ENCODE data around the gene POGZ. TPM values are rescaled to one million over a fixed set of nuclear protein-coding genes. Genes with fewer than 3 reads are reported as not detected.

Gene POGZ
- total RNA-seq, 4 donors from 2014 or later, result 25.8 to 68.2 (median 47.3) TPM

GRCh38 chr1:151502859-151503780 lies 43.8 kb upstream of the POGZ start:
- no peak overlapping the region for H3K27ac ChIP-seq
- H3K36me3 ChIP-seq, result no peaks in the 10 kb centered on the region
- H3K9me3 ChIP-seq, result no peaks in the 10 kb centered on the region
- no peak overlapping the region for H3K4me3 ChIP-seq
- 55 to 69% methylated on average over 6 of the region's 7 CpGs for WGBS, 2 donors (ENCODE audit: low coverage in 1 of 2)
- TF ChIP-seq EP300 (IDR thresholded peaks at IDR 0.05) (no peak), POLR2A (IDR thresholded peaks at IDR 0.05) (no peak)
- H3K4me1 ChIP-seq, result no peaks in the 10 kb centered on the region
- no peaks in the 10 kb centered on the region for H3K27me3 ChIP-seq
- no peak for ATAC-seq

GRCh38 chr1:151502035-151502700 lies 42.9 kb upstream of the POGZ start:
- no peak for ATAC-seq
- Histone ChIP-seq H3K36me3 (no peaks in the 10 kb centered on the region), H3K9me3 (no peaks in the 10 kb centered on the region), H3K27me3 (no peaks in the 10 kb centered on the region), H3K27ac (no peak overlapping the region), H3K4me1 (no peaks in the 10 kb centered on the region), H3K4me3 (no peak overlapping the region)
- 55 to 62% methylated on average over 4 to 5 of the region's 5 CpGs for WGBS, 2 donors (ENCODE audit: low coverage in 1 of 2)
- no peak for TF ChIP-seq CTCF (IDR thresholded peaks at IDR 0.05)
- no peak for TF ChIP-seq POLR2A (IDR thresholded peaks at IDR 0.05)
- TF ChIP-seq POLR2AphosphoS5 (IDR thresholded peaks at IDR 0.05), result no peak
- no peak for TF ChIP-seq EP300 (IDR thresholded peaks at IDR 0.05)

GRCh38 chr1:151501474-151501873 lies 42.2 kb upstream of the POGZ start:
- WGBS, 2 donors (ENCODE audit: low coverage in 1 of 2), result 43 to 87% methylated on average over 4 to 10 of the region's 10 CpGs
- H3K4me3 ChIP-seq, result no peak overlapping the region
- H3K36me3 ChIP-seq, result no peaks in the 10 kb centered on the region
- no peaks in the 10 kb centered on the region for H3K27me3 ChIP-seq
- H3K9me3 ChIP-seq, result no peaks in the 10 kb centered on the region
- no peak overlapping the region for H3K27ac ChIP-seq
- TF ChIP-seq CTCF (IDR thresholded peaks at IDR 0.05), result no peak
- TF ChIP-seq EP300 (IDR thresholded peaks at IDR 0.05), result no peak
- TF ChIP-seq POLR2A (IDR thresholded peaks at IDR 0.05), result no peak
- TF ChIP-seq POLR2AphosphoS5 (IDR thresholded peaks at IDR 0.05), result no peak
- ATAC-seq, result no peak
- H3K4me1 ChIP-seq, result no peaks in the 10 kb centered on the region

GRCh38 chr1:151499930-151500329 lies 40.6 kb upstream of the POGZ start:
- TF ChIP-seq EP300 (IDR thresholded peaks at IDR 0.05) (no peak), POLR2A (IDR thresholded peaks at IDR 0.05) (no peak), POLR2AphosphoS5 (IDR thresholded peaks at IDR 0.05) (no peak), CTCF (IDR thresholded peaks at IDR 0.05) (no peak)
- no peak overlapping the region for H3K4me3 ChIP-seq
- H3K27ac ChIP-seq, result no peak overlapping the region
- ATAC-seq, result no peak
- peaks cover 0 to 4% (median 0%) of the 10 kb centered on the region in 3 donors for H3K4me1 ChIP-seq
- no peaks in the 10 kb centered on the region for H3K9me3 ChIP-seq
- WGBS, 2 donors (ENCODE audit: low coverage in 1 of 2), result 80% methylated on average over 1 of the region's 1 CpG; no CpG with 5 or more reads in 1 of the 2 donors
- H3K27me3 ChIP-seq, result no peaks in the 10 kb centered on the region
- no peaks in the 10 kb centered on the region for H3K36me3 ChIP-seq

GRCh38 chr1:151499365-151499764 lies 40.1 kb upstream of the POGZ start:
- no peak for TF ChIP-seq EP300 (IDR thresholded peaks at IDR 0.05)
- no peak for TF ChIP-seq POLR2AphosphoS5 (IDR thresholded peaks at IDR 0.05)
- no peak for TF ChIP-seq POLR2A (IDR thresholded peaks at IDR 0.05)
- TF ChIP-seq CTCF (IDR thresholded peaks at IDR 0.05), result no peak
- no peaks in the 10 kb centered on the region for H3K9me3 ChIP-seq
- H3K4me1 ChIP-seq, result peaks cover 0 to 10% (median 4%) of the 10 kb centered on the region in 3 donors
- ATAC-seq, result no peak
- H3K27me3 ChIP-seq, result no peaks in the 10 kb centered on the region
- H3K4me3 ChIP-seq, result no peak overlapping the region
- 94% methylated on average over 4 of the region's 5 CpGs; no CpG with 5 or more reads in 1 of the 2 donors for WGBS, 2 donors (ENCODE audit: low coverage in 1 of 2)
- H3K27ac ChIP-seq, result no peak overlapping the region
- no peaks in the 10 kb centered on the region for H3K36me3 ChIP-seq

Measured in gastroesophageal sphincter (tissue), 4 donors.